Parathyroid adenoma (tissue), 2 donors: ENCODE data around the gene ARMC8.

Experiments
- H2AFZ ChIP-seq: fragments of 300-600 bp; sonication (generic); one replicate; pipeline ENCODE4 v1.7.0; 2017; ENCODE audit warnings: antibody characterized with exemption, mild to moderate bottlenecking
- H3K27ac ChIP-seq: fragments of 300-600 bp; sonication (generic); one replicate; pipeline ENCODE4 v1.7.0; 2017
- H3K27me3 ChIP-seq: fragments of 300-600 bp; sonication (generic); one replicate; pipeline ENCODE4 v1.7.0; 2017; ENCODE audit warnings: low read length; ENCODE audit not compliant: control insufficient read depth, insufficient read depth
- H3K36me3 ChIP-seq: fragments of 300-600 bp; sonication (generic); one replicate; pipeline ENCODE4 v1.7.0; 2017; ENCODE audit warnings: low read length; ENCODE audit not compliant: control insufficient read depth, insufficient read depth
- H3K4me1 ChIP-seq: fragments of 300-600 bp; sonication (generic); one replicate; pipeline ENCODE4 v1.7.0; 2017; ENCODE audit warnings: control low read depth
- H3K4me2 ChIP-seq: fragments of 300-600 bp; sonication (generic); one replicate; pipeline ENCODE4 v1.7.0; 2017; ENCODE audit warnings: low read length
- H3K4me3 ChIP-seq: fragments of 300-600 bp; sonication (generic); one replicate; pipeline ENCODE4 v1.7.0; 2017; ENCODE audit warnings: low read depth, low read length
- H3K79me2 ChIP-seq: fragments of 300-600 bp; sonication (generic); one replicate; pipeline ENCODE4 v1.7.0; 2017; ENCODE audit warnings: control low read depth
- H3K9ac ChIP-seq: fragments of 300-600 bp; sonication (generic); one replicate; pipeline ENCODE4 v1.7.0; 2017; ENCODE audit warnings: mild to moderate bottlenecking
- H3K9me3 ChIP-seq: fragments of 300-600 bp; sonication (generic); one replicate; pipeline ENCODE4 v1.7.0; 2017; ENCODE audit warnings: low read length; ENCODE audit not compliant: control insufficient read depth
- CTCF ChIP-seq: fragments of 300-600 bp; sonication (generic); IDR thresholded peaks from one replicate; pipeline ENCODE4 v1.7.0; 2017; ENCODE audit warnings: antibody characterized with exemption, mild to moderate bottlenecking
- donor health status: primary hyperparathyroidism.

The ARMC8 gene

GRCh38 chr3:138202945-138203701, 16.0 kb downstream of the ARMC8 start:
- Histone ChIP-seq H3K4me3 (no peak overlapping the region), H3K4me2 (no peak overlapping the region), H3K27me3 (no peaks in the 10 kb centered on the region), H2AFZ (no peak overlapping the region), H3K36me3 (no peaks in the 10 kb centered on the region), H3K9me3 (no peaks in the 10 kb centered on the region), H3K27ac (no peak overlapping the region), H3K4me1 (peaks cover 5% of the 10 kb centered on the region), H3K9ac (no peak overlapping the region), H3K79me2 (peaks cover 47% of the 10 kb centered on the region)
- no peak for TF ChIP-seq CTCF

GRCh38 chr3:138203938-138204337, 16.8 kb downstream of the ARMC8 start:
- H2AFZ ChIP-seq = no peak overlapping the region
- no peak overlapping the region for H3K4me3 ChIP-seq
- peaks cover 46% of the 10 kb centered on the region for H3K79me2 ChIP-seq
- no peak for TF ChIP-seq CTCF
- peaks cover 5% of the 10 kb centered on the region for H3K4me1 ChIP-seq
- H3K9ac ChIP-seq = no peak overlapping the region
- no peak overlapping the region for H3K4me2 ChIP-seq
- no peaks in the 10 kb centered on the region for H3K27me3 ChIP-seq
- H3K36me3 ChIP-seq = no peaks in the 10 kb centered on the region
- H3K27ac ChIP-seq = no peak overlapping the region
- H3K9me3 ChIP-seq = no peaks in the 10 kb centered on the region

- H3K36me3 ChIP-seq = no peaks in the 10 kb centered on the region
- no peak overlapping the region for H3K9ac ChIP-seq
- H3K79me2 ChIP-seq = peaks cover 34% of the 10 kb centered on the region
- H3K4me2 ChIP-seq = no peak overlapping the region
- no peak overlapping the region for H2AFZ ChIP-seq
- no peaks in the 10 kb centered on the region for H3K9me3 ChIP-seq
- H3K4me3 ChIP-seq = no peak overlapping the region
- H3K27me3 ChIP-seq = no peaks in the 10 kb centered on the region
- H3K27ac ChIP-seq = no peak overlapping the region
- no peak for TF ChIP-seq CTCF
- peaks cover 5% of the 10 kb centered on the region for H3K4me1 ChIP-seq
Measured at GRCh38 chr3:138205527-138205926, 18.4 kb downstream of the ARMC8 start.

DNA sequence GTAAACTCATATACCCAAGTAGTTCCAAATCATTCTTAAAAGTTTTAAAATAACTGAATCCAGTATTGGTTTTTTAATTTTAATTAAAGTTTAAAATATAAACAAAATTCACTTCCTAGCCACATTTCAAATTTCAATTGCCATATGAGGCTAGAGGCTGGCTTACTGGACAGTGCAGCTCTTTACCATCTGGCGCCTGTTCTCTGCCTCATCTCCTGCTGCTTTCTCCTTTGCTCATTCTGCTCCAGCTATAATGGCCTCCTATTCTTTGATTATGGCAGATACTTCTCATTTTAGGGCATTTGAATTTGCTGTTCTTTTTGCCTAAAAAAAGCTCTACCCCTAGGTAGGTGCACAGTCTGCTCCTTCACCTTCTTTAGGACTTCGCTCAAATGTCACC, 19.1 kb downstream of the ARMC8 start:
- H3K36me3 ChIP-seq = no peaks in the 10 kb centered on the region
- no peaks in the 10 kb centered on the region for H3K9me3 ChIP-seq
- H2AFZ ChIP-seq = no peak overlapping the region
- no peak overlapping the region for H3K9ac ChIP-seq
- H3K4me1 ChIP-seq = peaks cover 5% of the 10 kb centered on the region
- TF ChIP-seq CTCF = no peak
- H3K4me2 ChIP-seq = no peak overlapping the region
- H3K79me2 ChIP-seq = peaks cover 35% of the 10 kb centered on the region
- H3K27me3 ChIP-seq = no peaks in the 10 kb centered on the region
- no peak overlapping the region for H3K27ac ChIP-seq
- H3K4me3 ChIP-seq = no peak overlapping the region

- Histone ChIP-seq H2AFZ (no peak overlapping the region), H3K36me3 (no peaks in the 10 kb centered on the region), H3K27ac (no peak overlapping the region), H3K9me3 (no peaks in the 10 kb centered on the region), H3K27me3 (no peaks in the 10 kb centered on the region), H3K9ac (no peak overlapping the region), H3K4me1 (no peaks in the 10 kb centered on the region), H3K4me2 (no peak overlapping the region), H3K4me3 (no peak overlapping the region), H3K79me2 (peaks cover 15% of the 10 kb centered on the region)
- TF ChIP-seq CTCF = no peak
Measured at GRCh38 chr3:138210528-138210927, 23.4 kb downstream of the ARMC8 start.
